Measurements from ENCODE around the gene SBNO2.

DNA sequence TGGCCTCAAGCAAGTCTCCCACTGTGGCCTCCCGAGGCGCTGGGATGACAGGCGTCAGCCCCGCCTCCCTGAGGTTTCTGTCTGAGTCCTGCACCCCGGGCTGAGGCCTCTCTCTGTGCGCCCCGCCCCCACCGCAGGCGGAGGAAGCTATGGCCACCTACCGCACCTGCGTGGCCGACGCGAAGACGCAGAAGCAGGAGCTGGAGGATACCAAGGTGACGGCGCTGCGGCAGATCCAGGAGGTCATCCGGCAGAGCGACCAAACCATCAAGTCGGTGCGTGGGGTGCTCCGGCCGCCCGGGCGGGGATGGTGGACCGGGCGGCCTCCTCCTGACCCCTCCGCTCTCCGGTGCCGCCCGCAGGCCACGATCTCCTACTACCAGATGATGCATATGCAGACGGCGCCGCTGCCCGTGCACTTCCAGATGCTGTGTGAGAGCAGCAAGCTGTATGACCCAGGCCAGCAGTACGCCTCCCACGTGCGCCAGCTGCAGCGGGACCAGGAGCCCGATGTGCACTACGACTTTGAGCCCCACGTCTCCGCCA lies 94.4 kb downstream of the SBNO2 start:
- TF ChIP-seq POLR2A (IDR thresholded peaks at IDR 0.05), result no peak
- TF ChIP-seq, protein P1, sequence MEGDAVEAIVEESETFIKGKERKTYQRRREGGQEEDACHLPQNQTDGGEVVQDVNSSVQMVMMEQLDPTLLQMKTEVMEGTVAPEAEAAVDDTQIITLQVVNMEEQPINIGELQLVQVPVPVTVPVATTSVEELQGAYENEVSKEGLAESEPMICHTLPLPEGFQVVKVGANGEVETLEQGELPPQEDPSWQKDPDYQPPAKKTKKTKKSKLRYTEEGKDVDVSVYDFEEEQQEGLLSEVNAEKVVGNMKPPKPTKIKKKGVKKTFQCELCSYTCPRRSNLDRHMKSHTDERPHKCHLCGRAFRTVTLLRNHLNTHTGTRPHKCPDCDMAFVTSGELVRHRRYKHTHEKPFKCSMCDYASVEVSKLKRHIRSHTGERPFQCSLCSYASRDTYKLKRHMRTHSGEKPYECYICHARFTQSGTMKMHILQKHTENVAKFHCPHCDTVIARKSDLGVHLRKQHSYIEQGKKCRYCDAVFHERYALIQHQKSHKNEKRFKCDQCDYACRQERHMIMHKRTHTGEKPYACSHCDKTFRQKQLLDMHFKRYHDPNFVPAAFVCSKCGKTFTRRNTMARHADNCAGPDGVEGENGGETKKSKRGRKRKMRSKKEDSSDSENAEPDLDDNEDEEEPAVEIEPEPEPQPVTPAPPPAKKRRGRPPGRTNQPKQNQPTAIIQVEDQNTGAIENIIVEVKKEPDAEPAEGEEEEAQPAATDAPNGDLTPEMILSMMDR (IDR thresholded peaks at IDR 0.05), result no peak

All from breast epithelium (tissue), 3 donors.